GM21528 (cell line): ENCODE results near the gene STX8.

Source experiments
- ATAC-seq: cut with Tn5 transposase; IDR thresholded peaks from one replicate; pipeline ENCODE4 v1.9.1; 2021; ENCODE audit warnings: mild to moderate bottlenecking, moderate library complexity; ENCODE audit not compliant: unreplicated experiment, low FRiP score

Gene STX8

DNA sequence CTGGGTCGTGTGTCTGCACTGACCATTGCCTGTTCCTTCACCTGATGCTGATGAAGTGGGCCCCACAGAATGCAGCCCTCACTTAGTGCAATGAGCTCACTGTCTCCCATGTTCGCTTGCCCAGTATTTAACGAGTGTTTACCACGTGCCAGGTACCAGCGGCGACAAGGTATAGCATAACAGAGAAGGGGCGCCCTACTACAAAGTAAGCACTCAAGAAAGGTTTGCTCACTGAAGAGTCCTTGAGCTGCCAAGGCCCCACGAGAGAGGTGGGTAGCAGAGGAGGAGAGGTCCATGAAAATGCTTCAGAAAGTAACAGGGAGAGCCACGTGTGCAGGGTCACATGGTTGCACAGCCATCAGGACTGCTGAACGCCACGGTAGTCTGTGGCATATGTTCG is 324.3 kb downstream of the STX8 start:
- ATAC-seq = no peak

DNA sequence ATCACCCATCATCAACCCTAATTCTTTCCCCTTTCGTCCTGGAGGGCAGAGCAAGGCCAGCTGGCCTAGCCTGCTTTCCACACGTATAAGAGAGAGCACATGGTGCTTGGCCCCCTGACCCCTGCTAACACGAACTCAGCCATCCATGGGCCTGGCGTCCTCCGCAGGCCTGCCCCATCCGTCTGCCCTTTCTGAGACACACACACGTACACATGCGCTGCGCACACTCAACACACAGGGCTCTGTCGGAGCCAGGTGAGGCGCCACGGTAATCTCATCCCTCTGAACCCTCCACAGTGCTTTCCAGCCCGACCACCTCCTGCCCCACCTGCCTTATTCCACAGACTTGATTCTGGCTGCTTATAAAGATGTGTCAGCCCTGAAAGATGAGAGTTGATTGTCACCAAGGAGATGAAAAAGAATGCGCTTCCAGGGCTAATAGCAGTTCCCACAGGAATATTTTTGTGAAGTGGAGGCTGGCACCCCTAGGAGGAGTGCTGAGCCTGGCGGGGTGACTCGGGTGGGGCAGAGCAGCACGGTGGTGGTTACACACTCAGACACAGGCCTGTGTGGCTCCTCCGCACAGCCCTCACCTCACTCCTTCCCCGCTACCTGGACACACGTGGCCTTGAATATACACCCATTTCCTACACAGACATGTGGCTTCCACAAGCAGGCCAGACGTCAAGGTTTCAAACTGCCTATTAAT is 326.2 kb downstream of the STX8 start:
- no peak for ATAC-seq

DNA sequence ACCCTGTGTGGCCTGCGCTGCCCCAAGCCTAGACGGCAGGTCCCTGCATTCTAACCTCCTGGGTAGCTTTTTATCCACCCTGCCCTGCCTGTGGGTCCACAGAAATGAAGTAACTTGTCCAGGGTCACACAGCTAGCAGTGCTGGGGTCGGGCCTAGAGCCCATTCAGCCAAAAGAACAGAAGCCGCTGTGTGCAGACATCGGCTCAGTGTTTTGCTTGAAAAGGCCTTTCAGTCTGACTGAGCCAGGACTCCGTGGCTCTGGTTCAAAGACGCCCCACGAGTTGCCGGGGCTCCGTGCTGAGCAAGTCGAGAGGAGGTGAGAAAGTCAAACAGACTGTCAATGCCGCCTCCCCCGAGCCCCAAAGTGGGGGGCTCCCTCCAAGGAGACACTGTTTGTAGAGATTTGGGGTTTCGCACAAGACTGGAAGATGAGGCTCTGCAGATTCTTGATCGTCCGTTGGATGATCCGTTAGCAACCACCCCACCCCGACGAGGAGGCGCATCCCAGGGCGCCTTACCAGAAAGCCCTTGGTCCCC is 328.1 kb downstream of the STX8 start:
- no peak for ATAC-seq

DNA sequence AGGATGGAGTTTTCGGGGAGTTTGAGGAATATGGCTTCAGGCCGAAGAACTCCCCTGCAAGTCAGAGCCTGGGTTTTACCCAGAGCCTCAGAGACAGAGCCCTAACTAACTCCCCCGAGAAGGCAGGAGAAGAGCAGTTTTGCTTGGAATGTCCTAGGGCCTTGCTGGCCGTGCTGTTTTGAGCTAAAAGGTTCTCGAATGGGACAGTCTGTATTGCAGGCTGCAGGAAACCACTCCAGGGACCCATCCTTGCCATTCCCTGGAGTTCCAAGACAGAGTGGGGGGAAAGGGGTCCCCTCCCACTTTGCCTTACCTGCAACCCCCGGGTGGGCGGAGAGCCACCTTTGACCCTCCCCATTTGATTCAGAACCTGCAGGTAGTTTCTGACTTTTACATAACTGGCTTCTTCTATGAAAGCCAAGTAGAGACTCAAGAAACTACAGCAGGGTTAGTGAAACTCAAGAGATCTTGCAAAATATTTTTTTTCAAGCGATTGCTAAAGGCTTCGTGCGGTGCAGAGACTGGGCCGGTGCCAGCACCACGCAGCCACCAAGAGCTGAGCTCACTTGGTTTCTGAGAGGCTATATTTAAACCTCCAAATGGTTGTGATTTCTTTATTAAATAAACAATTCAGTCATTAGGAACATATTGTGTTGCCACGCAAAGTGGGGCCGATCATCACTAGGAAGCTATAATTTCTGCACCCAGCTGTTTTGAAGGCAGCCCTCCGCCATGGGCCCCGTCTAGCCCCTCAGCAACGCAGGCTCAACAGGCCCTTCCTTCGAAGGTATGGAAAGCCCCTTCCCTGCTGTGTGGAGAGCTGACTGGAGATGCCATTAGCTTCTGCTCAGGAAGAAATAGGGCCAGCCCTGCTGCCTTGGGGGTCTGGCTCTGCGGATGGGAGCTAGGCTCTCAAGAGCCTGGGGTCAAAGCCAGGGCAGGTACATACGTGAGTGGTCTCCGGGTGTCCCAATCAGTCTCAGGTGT is 331.3 kb downstream of the STX8 start:
- no peak for ATAC-seq

DNA sequence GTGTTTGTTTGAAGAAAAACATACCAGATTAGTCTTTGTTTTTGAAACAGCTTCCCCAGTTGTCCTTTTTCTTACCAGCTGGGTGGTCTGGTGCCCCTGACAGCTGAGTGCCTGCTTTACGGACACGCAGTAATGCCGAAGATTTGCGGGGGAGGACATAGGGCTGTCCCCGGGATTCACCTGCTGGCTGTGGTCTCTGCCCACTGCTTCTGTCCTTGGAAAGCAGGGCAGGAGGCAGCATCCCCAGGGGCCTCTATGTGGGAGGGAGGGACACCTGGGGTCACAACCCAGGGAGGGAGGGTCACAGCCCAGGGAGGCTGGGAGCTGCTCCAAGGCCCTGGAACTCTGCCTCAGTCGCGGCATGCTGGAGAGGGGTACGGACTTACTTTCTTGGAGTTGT is 332.6 kb downstream of the STX8 start:
- ATAC-seq = no peak

GRCh38 chr17:9242497-9242881 is 333.1 kb downstream of the STX8 start:
- no peak for ATAC-seq

DNA sequence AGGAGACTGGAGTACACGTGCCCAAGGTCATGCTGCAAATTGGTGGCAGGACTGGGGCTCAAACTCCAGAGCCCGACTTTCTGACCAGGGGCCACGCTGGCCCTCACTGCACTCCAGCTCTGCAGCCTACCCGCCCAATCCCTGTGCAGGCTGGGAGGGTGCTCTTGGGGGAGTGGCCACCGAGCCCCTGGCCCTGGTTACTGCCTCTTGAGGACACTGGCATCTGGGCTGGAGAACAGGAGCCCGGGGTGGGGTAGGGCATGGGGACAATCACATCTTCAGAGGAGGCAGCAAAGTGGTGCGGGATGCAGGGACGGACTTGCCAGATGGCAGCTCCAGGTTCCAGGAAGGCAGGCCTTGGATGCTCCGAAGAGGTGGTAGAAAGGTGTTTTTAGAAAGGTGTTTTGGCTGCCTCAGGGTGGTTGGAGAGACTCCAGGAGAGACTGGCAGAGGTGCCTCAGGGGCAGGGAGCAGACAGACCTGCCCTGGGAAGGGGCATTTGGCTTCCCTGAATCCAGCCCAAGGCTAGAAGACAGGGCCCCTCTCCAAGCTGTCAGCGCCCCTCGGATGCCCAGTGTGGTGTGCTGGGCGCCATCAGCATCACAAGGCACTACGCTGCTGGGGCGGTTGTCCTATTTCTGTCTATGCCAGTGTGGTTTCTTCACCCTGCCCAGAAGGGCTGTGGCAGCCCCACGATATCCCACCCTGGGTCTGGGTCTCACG is 333.7 kb downstream of the STX8 start:
- no peak for ATAC-seq

GRCh38 chr17:9241371-9241712 is 334.3 kb downstream of the STX8 start:
- no peak for ATAC-seq

DNA sequence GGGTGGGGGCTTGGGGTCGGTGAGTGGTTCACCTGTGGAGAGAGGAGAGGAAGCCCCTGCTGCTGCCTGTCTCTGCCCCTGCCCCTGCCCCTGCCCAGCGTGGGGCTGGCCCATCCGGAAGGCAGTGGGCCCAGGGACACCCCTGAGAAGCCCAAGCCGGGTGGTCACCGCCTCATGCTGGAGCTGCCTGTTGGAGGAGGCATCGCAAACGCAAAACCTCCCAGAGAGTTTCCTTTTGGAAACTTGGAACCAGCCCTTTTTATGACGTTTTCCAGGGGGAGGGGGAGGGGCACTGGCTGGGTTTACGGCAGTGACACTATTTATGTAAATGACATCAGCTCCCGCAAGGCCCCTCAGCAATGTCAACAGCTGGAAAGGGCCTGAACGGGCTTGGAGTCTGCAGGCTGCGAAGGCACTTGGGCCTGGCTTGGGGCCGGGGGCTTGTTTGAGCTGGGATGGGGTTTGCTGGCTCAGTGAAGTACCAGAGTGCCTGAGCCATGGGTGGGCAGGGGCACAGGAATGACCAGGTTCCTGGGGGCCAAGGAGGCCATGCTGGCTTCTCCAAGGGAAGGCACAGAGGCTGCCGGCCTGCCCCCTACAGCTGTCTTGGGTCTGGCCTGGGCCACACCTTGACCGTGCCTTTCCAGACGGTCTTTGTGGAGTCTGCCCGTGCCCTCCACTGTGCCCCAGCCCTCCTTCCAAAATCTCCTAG is 334.8 kb downstream of the STX8 start:
- ATAC-seq = no peak

DNA sequence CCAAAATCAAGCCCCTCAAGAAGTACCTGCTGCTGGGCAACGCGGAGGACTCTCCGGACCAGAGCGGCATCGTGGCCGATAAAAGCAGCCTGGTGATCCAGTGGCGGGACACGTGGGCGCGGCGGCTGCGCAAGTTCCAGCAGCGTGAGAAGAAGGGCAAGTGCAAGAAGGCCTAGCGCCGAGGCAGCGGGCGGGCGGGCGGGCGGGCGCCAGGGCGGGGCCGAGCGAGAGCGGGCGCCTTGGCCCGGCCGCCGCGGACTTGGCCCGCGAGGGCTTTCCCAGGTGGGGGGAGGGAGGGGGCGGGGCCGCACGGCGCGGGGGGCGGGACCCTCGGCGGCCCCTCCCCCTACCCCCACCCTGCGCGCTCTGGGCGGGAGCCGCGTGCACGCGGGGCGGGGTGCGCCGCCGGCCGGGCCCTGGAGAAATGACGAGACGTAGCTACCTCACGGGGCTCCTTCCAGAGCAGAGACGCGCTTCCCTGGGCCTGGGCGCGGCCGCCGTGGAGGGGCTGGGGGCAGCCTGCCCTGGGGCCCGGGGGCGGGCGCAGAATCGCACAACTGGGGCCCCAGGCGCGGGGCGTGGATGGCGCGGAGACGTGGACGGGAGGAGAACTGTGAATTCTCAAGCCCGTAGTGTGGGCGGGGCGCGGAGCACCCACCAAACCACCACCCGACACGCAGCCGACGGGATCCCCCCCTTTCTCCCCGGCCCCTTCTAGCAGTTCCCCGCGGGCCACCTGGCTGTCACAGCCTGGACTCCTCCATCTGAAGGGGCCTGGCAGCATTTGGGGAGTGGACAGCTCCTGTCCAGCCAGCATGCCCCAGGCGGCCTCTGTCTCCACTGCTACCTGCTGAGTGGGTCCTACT is 335.6 kb downstream of the STX8 start:
- no peak for ATAC-seq

DNA sequence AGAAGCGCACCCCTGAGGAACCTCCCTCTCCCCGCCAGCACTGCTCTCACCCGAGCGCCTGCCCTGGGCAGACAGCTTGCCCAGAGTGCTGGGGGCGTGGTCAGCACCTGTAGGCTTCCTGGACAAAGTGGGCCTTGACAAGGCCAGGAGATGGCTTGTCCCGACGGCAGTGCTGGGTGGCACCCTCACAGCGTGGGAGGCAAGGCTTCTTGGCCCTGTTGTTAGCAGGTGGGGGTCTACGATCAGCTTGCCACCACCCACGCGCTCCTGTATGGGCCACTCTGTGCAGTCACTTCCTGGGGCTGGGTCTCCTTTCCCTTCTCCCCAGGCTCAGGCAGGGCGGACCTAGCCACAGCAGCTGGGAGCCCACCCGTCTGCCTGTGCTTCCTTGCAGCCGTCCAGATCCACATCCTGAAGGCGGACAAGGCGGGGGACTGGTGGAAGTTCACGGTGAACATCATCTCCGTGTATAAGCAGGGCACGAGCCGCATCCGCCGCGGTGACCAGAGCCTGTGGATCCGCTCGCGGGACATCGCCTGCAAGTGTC is 336.3 kb downstream of the STX8 start:
- no peak for ATAC-seq

GRCh38 chr17:9238340-9239245 is 337.0 kb downstream of the STX8 start:
- no peak for ATAC-seq

DNA sequence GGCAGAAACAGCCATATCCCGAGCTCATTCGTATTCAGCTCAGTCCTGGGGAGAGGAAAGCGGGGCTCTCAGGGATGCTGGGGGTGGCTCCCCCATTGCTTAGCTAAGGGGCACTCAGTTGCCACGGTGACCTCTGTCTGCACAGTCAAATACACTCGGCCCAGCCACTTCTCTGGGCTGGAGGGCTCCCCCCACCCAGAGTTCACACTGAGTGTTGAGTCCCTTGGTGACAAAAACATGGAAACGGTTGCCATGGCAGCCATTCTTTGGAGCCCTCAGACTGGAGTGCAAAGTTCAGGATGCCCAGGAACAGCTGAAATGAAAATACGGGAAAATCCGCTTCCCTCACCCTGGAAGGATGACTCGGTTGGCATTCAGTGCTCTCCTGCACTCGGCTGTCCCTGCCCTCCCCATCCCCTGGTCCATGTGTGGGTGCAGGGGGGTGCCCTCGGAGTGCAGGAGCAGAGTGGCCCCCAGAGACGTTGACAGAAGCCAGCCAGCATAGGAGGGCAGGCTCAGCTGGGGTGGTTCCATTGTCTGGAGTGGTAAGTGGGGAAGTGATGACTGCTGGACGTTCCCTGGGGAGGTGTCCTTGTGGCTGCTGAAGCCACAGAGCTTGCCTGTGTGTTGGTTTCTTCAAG is 337.8 kb downstream of the STX8 start:
- no peak for ATAC-seq

DNA sequence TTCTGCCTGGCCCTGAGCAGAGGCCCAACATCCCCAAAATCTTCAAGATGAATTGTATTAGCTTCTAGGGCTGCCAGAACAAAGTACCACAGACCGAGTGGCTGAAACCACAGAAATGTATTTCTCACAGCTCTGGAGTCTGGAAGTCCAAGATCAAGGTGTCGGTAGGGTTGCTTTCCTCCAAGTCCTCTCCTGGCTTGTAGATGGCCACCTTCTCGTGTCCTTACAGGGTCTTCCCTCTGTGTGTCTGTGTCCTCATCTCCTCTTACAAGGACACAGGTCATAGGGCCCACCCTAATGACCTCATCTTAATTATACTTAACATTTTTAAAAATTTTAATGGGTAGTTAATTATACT is 338.6 kb downstream of the STX8 start:
- no peak for ATAC-seq

- no peak for ATAC-seq
Observed at GRCh38 chr17:9236286-9237052, 339.2 kb downstream of the STX8 start.

DNA sequence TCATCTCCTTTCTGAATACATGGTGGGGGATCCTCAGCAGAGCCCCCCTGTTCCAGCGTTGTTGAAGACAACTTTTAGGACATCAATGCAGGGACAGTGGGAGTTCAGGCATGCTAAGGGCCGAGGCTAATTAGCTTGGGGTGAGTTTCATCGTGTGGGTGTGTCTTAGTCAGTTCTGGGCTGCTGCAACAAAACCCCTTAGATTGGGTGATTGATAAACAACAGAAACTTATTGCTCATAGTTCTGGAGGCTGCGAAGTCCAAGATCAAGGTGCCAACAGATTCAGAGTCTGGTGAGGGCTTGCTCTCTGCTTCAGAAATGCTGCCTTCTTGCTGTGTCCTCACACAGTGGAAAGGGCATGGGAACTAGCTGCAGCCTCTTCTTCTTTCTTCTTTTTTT is 340.3 kb downstream of the STX8 start:
- no peak for ATAC-seq

GRCh38 chr17:9234389-9234945 is 341.2 kb downstream of the STX8 start:
- no peak for ATAC-seq
